ENCODE measurements around the gene JARID2. TPM values are rescaled to one million over a fixed set of nuclear protein-coding genes. Genes with fewer than 3 reads are reported as not detected.

Gene JARID2
- total and polyA plus RNA-seq, 9 of the 15 experiments (the other 6 are each of a cell fraction or from before 2014, with no cell fraction given), result 5.0 to 29.0 (median 15.6) TPM

GRCh38 chr6:15256538-15257271, 10.8 kb downstream of the JARID2 start:
- no TSS peak for BruUV-seq (replicated peaks)
- Histone ChIP-seq H3K9me1 (ENCODE audit: control insufficient read depth, insufficient read depth, low read length) (peaks cover 3% of the 10 kb centered on the region), H3K36me3 (ENCODE audit: control insufficient read depth, insufficient read depth, low read length) (peaks cover 31% of the 10 kb centered on the region; the same call in 2 of the 3 replicates), H4K20me1 (replicated peaks; ENCODE audit: control insufficient read depth, insufficient read depth, low read length) (peaks cover 53% of the 10 kb centered on the region), H3K4me2 (ENCODE audit: insufficient read depth, low read length) (no peak overlapping the region), H3K27me3 (ENCODE audit: control insufficient read depth in 2 of 2, insufficient read depth in 2 of 2, low read length in 2 of 2) (no peaks in the 10 kb centered on the region), H3K9me3 (replicated peaks; ENCODE audit: control insufficient read depth, insufficient read depth, low read depth, low read length) (no peaks in the 10 kb centered on the region), H3K9ac (ENCODE audit: insufficient read depth in 1 of 2, low read depth in 2 of 2, low read length in 2 of 2) (no peak overlapping the region), H3K4me3 (no peak overlapping the region), H3K4me1 (replicated peaks in 1 of 2; ENCODE audit: control insufficient read depth in 2 of 2, insufficient read depth in 2 of 2, low read length in 2 of 2) (peaks cover 10 to 50% of the 10 kb centered on the region in 2 experiments), H3K79me2 (ENCODE audit: control insufficient read depth, insufficient read depth, low read length) (peaks cover 99% of the 10 kb centered on the region), H3K27ac (ENCODE audit: extremely low read depth, low read depth, low read length) (no peak overlapping the region), H2AFZ (ENCODE audit: low read depth, low read length) (no peak overlapping the region)
- FAIRE-seq (no peak), DNase-seq (ENCODE audit: extremely low read depth in 1 of 4, low spot score in 3 of 4) (no peak), ATAC-seq (no peak)
- 60% methylated on average over 9 of the region's 9 CpGs for WGBS (ENCODE audit: insufficient coverage, low coverage, missing lambda C conversion rate)
- TF ChIP-seq USF2 (CRISPR knock-in tag; IDR thresholded peaks at IDR 0.05) (no peak), THRAP3 (IDR thresholded peaks at IDR 0.05; ENCODE audit: borderline replicate concordance) (no peak), HNRNPLL (IDR thresholded peaks at IDR 0.05; ENCODE audit: low read depth, low read length, poor library complexity, severe bottlenecking) (no peak), CEBPB (tag; IDR thresholded peaks at IDR 0.05) (no peak), L3MBTL2 (IDR thresholded peaks at IDR 0.05) (no peak), KDM1A (IDR thresholded peaks at IDR 0.05) (0 out of 4 replicates have a peak, but pooled peaks of 1 of the 2 experiments have one; percentile 13), ARID3B (CRISPR knock-in tag; IDR thresholded peaks at IDR 0.05; ENCODE audit: borderline replicate concordance) (no peak)
- POLR2A ChIA-PET, result interaction anchor here (0.9 to 4.1 kb wide), 3 partner anchors 10 to 1045 kb away, joined by 3 to 24 read pairs (median 3); no protein-coding TSS in a partner anchor
- intact Hi-C loops (cut with micrococcal nuclease), result loop anchor here (10.0 kb wide), 1 partner anchor 948 kb away; no protein-coding TSS in a partner anchor
- CTCF ChIA-PET (ENCODE audit: low intra/inter-chr PET ratio), result no interaction called here
- in situ Hi-C loops (cut with MboI), result no loop called here

Measured in K562 (cell line).